ENCODE data around the gene RNASE13.

RNASE13 gene

DNA sequence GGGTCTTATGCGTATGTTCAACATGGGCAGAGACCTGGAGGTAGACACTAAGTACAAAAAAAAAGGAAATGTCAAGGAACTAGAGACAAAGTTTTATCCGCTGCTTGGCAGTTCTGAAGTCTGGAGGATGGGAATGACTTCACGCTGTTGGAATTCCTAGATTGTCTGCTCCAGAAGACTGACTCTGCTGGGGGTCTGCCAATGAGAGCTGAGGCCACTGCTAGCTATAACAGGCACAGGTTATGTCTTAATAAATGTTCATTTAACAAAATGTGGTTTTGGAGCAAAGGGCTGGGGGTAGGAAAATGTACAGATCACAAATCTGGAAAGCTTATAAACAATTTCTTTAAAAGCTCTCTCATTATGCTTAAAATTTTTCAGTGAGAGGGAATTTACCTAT lies 28.9 kb upstream of the RNASE13 start:
- DNase-seq (ENCODE audit: low spot score), result peak; percentile 74

DNA sequence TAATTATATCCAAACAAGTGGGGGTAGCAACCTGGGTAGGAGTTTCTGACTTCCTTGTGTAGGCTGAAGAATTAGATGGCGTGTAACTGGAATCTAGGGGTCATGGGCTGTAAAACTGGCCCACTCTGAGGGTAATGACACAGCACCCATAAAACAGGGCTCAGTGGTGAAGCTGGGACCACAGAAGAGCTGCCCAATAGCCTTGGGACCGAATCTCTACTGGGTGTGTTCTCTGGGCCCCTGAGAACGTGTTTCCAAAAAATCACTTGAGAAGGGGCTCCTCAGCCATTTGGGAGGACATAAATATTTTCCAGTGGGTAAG lies 26.7 kb upstream of the RNASE13 start:
- no peak for DNase-seq (ENCODE audit: low spot score)

- no peak for DNase-seq (ENCODE audit: low spot score)
Observed at GRCh38 chr14:21060614-21061346, 26.2 kb upstream of the RNASE13 start.

- DNase-seq (ENCODE audit: low spot score), result no peak
Observed at GRCh38 chr14:21059842-21060613, 25.4 kb upstream of the RNASE13 start.

DNA sequence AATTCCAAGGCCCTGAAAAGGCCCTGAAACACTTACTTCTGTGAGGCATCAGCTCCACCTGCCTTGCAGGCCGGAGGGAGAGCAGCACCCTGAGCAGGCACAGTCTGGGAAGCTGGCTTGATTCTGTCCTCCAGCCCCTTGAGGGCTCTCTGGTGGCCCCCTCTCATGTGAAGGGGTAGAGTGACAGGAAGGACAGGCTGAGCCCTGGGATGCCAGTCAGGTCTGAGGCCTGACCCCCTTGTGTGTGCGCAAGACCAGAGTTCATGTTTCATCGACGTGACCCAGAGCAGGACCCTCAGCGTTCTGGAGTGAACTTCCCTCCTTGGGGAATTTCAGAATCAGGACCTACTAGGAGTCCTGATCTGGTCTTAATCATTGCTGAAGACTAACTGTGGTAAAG lies 24.3 kb upstream of the RNASE13 start:
- DNase-seq (ENCODE audit: low spot score), result no peak

DNA sequence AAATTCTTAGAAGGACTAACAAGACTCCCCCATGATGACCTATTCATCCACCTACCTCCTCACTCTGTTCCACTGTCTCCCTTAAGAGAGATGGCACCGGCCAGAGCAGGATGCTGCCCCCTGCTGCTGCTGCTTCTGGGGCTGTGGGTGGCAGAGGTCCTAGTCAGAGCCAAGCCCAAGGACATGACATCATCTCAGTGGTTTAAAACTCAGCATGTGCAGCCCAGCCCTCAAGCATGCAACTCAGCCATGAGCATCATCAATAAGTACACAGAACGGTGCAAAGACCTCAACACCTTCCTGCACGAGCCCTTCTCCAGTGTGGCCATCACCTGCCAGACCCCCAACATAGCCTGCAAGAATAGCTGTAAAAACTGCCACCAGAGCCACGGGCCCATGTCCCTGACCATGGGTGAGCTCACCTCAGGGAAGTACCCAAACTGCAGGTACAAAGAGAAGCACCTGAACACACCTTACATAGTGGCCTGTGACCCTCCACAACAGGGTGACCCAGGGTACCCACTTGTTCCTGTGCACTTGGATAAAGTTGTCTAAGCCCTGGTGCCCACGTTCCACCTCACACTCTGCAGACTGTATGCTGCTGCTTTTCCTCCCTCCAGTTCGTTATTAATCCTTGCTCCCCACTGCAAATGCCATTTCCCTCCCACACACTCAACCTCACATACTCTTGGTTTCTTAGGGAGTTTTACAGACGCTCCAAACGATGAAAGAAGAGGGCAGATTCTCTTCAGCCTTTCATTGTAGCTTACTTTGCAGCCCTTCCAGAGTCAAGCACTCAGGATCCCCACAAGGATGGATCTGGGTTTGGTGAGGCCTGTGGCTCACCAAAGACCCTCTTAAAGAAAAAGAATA lies 23.4 kb upstream of the RNASE13 start, which contains the start of gene RNASE8:
RNASE8 (plus strand) TSS at position 20 of the 873 bp plus-strand sequence; CDS start at position 91, 71 bp downstream.
- no peak for DNase-seq (ENCODE audit: low spot score)

- DNase-seq (ENCODE audit: low spot score), result no peak
Observed at GRCh38 chr14:21056520-21057163, 22.0 kb upstream of the RNASE13 start.

DNA sequence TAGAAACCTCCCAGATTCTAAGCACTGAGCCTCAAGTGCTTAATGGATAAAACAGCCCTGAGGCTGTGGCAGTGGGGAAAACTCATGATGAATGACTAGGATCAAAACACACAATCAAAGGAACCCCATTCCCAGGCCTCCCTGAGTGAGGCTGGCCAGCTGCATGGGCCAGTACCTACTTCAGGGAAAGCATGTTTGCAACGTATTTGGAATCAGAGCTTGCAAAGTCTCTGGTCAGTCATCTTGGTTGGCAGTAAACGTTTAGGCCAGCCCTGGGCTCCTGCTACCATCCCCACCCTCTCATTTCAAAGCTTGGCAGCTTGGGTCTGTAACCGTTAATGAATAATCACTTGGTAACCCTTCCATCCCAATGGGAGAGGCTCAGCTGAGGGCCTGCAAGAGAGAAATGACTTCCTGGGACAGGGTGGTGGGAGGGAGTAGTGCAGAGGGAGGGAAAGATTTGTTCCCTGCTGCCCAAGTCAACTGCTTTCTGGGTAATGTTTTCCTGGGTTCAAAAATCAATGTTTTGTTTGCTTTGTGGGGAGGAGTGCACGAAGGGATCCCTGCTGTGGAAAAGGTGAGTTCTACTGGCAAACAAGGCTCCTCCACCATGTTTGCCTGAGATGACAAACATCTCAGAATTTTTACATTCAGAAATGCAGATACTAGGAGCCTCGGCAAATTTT lies 21.0 kb upstream of the RNASE13 start:
- DNase-seq (ENCODE audit: low spot score), result no peak

DNA sequence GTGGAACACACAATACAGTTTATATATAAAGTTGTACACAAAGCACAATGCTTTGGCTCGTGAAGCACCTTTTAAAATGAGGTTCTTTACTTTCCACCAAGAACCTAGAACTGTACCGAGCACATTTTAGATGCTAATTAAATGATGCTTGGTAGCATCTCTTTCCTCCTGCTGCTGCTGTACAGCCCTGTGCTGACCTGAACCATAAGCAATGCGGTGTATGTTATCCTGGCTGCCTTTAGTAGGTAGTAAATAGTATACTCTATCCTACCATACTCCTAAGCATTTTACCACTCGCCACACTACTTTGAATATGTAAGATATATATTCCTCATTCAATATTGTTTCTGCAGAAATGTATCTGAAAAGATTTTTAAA lies 20.1 kb upstream of the RNASE13 start:
- DNase-seq (ENCODE audit: low spot score), result no peak

DNA sequence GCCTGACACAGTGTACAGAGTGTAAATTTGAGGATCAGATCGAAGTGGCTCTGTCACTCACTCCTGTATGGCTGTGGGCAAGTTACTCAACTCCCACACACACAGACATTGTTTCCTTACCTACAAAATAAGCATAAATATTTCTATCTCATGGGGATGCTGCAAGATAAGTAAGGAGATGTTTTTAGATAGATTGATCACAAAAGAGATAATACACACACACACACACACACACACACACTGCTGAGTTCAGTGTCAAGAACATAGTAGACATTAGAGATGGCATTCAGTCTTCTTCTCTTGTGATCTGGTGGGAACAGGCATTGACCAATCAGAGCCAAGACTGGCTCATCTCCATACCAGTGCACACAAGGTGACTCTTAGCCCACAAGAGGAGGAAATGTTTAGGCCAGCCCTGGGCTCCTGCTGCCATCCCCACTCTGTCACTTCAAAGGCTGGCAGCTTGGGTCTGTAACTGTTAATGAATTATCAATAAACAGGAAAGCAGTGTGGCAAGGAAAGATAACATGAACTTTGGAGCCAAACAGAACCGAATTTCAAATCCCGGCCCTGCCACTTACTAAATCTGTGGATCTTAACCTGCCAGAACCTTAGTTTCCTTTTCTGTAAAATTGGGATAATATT lies 19.6 kb upstream of the RNASE13 start:
- DNase-seq (ENCODE audit: low spot score), result no peak

DNA sequence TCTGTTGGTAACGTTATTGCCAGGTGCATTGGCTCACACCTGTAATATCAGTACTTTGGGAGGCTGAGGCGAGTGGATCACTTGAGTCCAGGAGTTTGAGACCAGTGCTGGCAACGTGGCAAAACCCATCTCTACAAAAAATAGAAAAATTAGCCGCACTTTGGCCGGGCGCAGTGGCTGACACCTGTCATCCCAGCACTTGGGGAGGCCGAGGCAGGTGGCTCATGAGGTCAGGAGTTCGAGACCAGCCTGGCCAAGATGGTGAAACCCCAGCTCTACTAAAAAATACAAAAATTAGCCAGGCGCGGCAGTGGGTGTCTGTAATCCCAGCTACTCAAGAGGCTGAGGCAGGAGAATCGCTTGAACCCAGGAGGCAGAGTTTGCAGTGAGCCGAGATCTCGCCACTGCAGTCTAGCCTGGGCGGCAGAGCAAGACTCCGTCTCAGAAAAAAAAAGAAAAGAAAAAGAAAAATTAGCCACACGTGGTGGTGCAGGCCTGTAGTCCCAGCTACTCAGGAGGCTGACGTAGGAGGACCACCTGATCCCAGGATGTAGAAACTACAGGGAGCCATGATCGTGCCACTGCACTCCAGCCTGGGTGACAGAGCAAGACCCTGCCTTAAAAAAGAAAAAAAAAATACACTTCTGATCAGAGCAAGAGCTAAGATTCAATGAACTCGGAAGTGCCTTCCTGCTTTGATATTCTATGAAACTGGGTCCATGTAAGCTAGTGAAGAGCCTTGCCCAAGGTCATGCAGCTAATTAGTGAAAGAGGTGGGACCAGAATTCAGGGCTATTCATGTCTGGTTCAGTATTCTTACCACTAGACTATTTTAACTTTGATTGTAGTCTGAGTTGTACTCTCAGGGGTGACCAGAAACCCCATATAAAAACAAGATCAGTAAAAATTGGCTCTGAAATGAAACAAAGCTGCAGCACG lies 18.8 kb upstream of the RNASE13 start:
- no peak for DNase-seq (ENCODE audit: low spot score)

GRCh38 chr14:21050597-21050996 lies 16.0 kb upstream of the RNASE13 start:
- no peak for DNase-seq (ENCODE audit: low spot score)

- DNase-seq (ENCODE audit: low spot score), result no peak
Observed at GRCh38 chr14:21049271-21049673, 14.7 kb upstream of the RNASE13 start.

DNA sequence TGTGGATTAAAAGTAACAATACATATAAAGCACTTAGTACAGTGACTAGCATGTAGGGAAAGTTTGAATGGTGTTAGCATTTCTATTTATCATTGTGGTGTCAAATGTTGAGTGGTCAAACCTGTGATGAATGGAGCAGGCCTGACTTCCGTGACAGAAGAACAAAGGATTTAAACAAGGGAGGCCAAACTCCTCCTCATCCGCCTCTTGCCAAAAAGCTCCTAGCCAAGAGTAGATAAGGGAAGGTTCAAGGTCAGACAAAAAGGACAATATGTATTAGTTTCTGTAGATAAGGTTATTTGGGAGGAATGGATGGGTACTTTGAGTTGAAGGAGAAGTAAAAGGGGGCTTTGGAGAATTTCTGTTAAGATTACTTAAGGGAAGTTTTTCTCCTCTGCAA lies 14.0 kb upstream of the RNASE13 start:
- DNase-seq (ENCODE audit: low spot score), result no peak

DNA sequence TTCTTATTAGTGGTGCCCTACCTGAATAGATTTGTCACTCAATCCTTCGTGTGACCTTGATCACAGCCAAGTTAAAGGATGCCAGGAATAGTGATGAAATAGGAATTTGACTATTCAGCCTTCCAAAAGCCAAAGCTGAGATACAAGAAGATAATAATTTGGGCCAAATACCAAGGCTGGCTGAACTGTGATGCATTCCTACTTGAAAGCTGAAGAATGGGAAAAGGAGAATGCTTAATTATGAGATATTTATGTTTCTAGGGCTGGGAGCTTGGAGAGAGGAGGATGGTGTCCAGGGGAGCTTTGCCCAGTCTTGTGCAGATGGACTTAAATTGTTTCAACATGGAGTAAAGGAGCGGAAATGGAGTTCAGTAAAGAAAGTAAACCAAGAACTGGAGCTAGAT lies 12.8 kb upstream of the RNASE13 start:
- DNase-seq (ENCODE audit: low spot score), result no peak

- DNase-seq (ENCODE audit: low spot score), result no peak
Observed at GRCh38 chr14:21043974-21044618, 9.5 kb upstream of the RNASE13 start.

DNA sequence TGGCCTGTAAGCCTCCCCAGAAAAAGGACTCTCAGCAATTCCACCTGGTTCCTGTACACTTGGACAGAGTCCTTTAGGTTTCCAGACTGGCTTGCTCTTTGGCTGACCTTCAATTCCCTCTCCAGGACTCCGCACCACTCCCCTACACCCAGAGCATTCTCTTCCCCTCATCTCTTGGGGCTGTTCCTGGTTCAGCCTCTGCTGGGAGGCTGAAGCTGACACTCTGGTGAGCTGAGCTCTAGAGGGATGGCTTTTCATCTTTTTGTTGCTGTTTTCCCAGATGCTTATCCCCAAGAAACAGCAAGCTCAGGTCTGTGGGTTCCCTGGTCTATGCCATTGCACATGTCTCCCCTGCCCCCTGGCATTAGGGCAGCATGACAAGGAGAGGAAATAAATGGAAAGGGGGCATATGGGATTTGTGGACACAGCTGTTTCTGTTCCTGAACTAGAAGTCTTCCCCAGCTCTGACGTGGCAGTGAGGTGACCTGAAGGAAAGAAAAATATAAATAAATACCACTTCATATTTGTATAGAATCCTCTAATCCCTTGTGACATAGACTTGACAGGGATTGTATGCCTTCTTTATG lies 8.9 kb upstream of the RNASE13 start:
- no peak for DNase-seq (ENCODE audit: low spot score)

GRCh38 chr14:21042918-21043317 lies 8.3 kb upstream of the RNASE13 start:
- no peak for DNase-seq (ENCODE audit: low spot score)
